ENCODE data around the gene CLASP1. TPM values are rescaled to one million over a fixed set of nuclear protein-coding genes. Genes with fewer than 3 reads are reported as not detected.

The CLASP1 gene
- total RNA-seq, 1 experiment from 2014 or later = 81.9 TPM

DNA sequence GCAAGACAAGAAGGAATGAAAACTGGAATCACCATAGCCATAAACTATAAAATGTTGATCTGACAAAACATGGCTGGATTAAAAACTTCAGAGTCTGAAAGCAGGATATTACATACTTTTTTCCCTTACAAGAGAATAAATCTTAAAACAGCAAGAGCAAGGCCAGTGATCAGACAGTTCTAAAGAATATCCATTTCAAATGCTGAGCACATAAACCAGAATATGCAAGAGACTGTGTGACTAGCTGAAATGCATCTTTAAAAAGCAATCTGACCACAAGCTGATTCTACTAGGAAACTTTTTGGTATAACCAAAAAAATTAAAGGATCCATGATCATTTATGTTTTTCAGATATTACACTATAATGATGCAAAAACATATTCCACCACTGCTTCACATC, 239.3 kb downstream of the CLASP1 start:
- CTCF ChIA-PET = no interaction called here
- DNase-seq (ENCODE audit: unreplicated experiment) = no peak
- Mint-ChIP-seq H3K4me3 (ENCODE audit: unreplicated experiment) (no peak overlapping the region), H3K27ac (ENCODE audit: low read depth, unreplicated experiment) (no peak overlapping the region), H3K27me3 (ENCODE audit: insufficient read depth, unreplicated experiment) (no peaks in the 10 kb centered on the region), H3K4me1 (ENCODE audit: insufficient read depth, unreplicated experiment) (no peaks in the 10 kb centered on the region), H3K9me3 (ENCODE audit: unreplicated experiment) (no peaks in the 10 kb centered on the region), H3K36me3 (ENCODE audit: insufficient read depth, unreplicated experiment) (peaks cover 77% of the 10 kb centered on the region)
- POLR2A ChIA-PET = no interaction called here
- BruUV-seq (replicated peaks) = no TSS peak
- intact Hi-C loops (cut with micrococcal nuclease) = no loop called here
- TF ChIP-seq CTCF (IDR thresholded peaks at IDR 0.05; ENCODE audit: unreplicated experiment) = no peak

GRCh38 chr2:121409388-121409787, 239.9 kb downstream of the CLASP1 start:
- Mint-ChIP-seq H3K4me3 (ENCODE audit: unreplicated experiment) (no peak overlapping the region), H3K27ac (ENCODE audit: low read depth, unreplicated experiment) (no peak overlapping the region), H3K4me1 (ENCODE audit: insufficient read depth, unreplicated experiment) (no peaks in the 10 kb centered on the region), H3K27me3 (ENCODE audit: insufficient read depth, unreplicated experiment) (no peaks in the 10 kb centered on the region), H3K9me3 (ENCODE audit: unreplicated experiment) (no peaks in the 10 kb centered on the region), H3K36me3 (ENCODE audit: insufficient read depth, unreplicated experiment) (peaks cover 77% of the 10 kb centered on the region)
- no peak for TF ChIP-seq CTCF (IDR thresholded peaks at IDR 0.05; ENCODE audit: unreplicated experiment)
- POLR2A ChIA-PET = interaction anchor here (1.0 kb wide), 1 partner anchor 126 kb away, joined by 3 read pairs; no protein-coding TSS in a partner anchor
- CTCF ChIA-PET = interaction anchor here (1.2 kb wide), 2 partner anchors 25 to 281 kb away, joined by 3 to 6 read pairs; no protein-coding TSS in a partner anchor
- no peak for DNase-seq (ENCODE audit: unreplicated experiment)
- intact Hi-C loops (cut with micrococcal nuclease) = no loop called here
- BruUV-seq (replicated peaks) = no TSS peak

- POLR2A ChIA-PET = interaction anchor here (0.7 to 1.2 kb wide), 4 partner anchors 43 to 267 kb away, joined by 3 to 4 read pairs (median 3); no protein-coding TSS in a partner anchor
These were observed 240.6 kb downstream of the CLASP1 start for GRCh38 chr2:121408641-121409040.

GRCh38 chr2:121405233-121405632, 244.0 kb downstream of the CLASP1 start:
- intact Hi-C loops (cut with micrococcal nuclease) = no loop called here
- BruUV-seq (replicated peaks) = no TSS peak
- H3K4me1 Mint-ChIP-seq (ENCODE audit: insufficient read depth, unreplicated experiment) = no peaks in the 10 kb centered on the region
- no peaks in the 10 kb centered on the region for H3K27me3 Mint-ChIP-seq (ENCODE audit: insufficient read depth, unreplicated experiment)
- DNase-seq (ENCODE audit: unreplicated experiment) = no peak
- H3K4me3 Mint-ChIP-seq (ENCODE audit: unreplicated experiment) = no peak overlapping the region
- no peak overlapping the region for H3K27ac Mint-ChIP-seq (ENCODE audit: low read depth, unreplicated experiment)
- H3K36me3 Mint-ChIP-seq (ENCODE audit: insufficient read depth, unreplicated experiment) = peaks cover 83% of the 10 kb centered on the region
- no peaks in the 10 kb centered on the region for H3K9me3 Mint-ChIP-seq (ENCODE audit: unreplicated experiment)
- ChIA-PET POLR2A (no interaction called here), CTCF (interaction anchor here (1.3 kb wide), 1 partner anchor 314 kb away, joined by 4 read pairs; no protein-coding TSS in a partner anchor)
- no peak for TF ChIP-seq CTCF (IDR thresholded peaks at IDR 0.05; ENCODE audit: unreplicated experiment)

More at GRCh38 chr2:121408641-121409040, 240.6 kb downstream of the CLASP1 start:
- Mint-ChIP-seq H3K27me3 (ENCODE audit: insufficient read depth, unreplicated experiment) (no peaks in the 10 kb centered on the region), H3K36me3 (ENCODE audit: insufficient read depth, unreplicated experiment) (peaks cover 76% of the 10 kb centered on the region), H3K9me3 (ENCODE audit: unreplicated experiment) (no peaks in the 10 kb centered on the region), H3K4me3 (ENCODE audit: unreplicated experiment) (no peak overlapping the region), H3K27ac (ENCODE audit: low read depth, unreplicated experiment) (no peak overlapping the region), H3K4me1 (ENCODE audit: insufficient read depth, unreplicated experiment) (no peaks in the 10 kb centered on the region)
- DNase-seq (ENCODE audit: unreplicated experiment) = no peak
- intact Hi-C loops (cut with micrococcal nuclease) = no loop called here
- BruUV-seq (replicated peaks) = no TSS peak
- CTCF ChIA-PET = interaction anchor here (0.6 to 1.2 kb wide), 5 partner anchors 24 to 670 kb away, joined by 3 to 6 read pairs (median 3); partner anchors contain the start of gene RNU4ATAC
- TF ChIP-seq CTCF (IDR thresholded peaks at IDR 0.05; ENCODE audit: unreplicated experiment) = no peak

Data from MCF 10A (cell line).